Brain microvascular endothelial cell (primary cell): ENCODE results near the gene CNTNAP2.
A peak's percentile ranks its signal among the peaks of the same experiment; 100 is the strongest.
"Not testable (repeated sequence)": the region's sequence is repeated elsewhere in the genome, so short reads cannot be mapped to it uniquely, and the experiment has no call there.

Source experiments
- DNase-seq: peaks from one replicate; pipeline ENCODE4 v3.0.0-alpha.2; 2020
- H3K27ac ChIP-seq: fragments of 250-450 bp; sonication (Bioruptor Pico); 2 replicates; pipeline ENCODE4 v1.5.1; 2020; ENCODE audit warnings: mild to moderate bottlenecking, moderate library complexity
- H3K27me3 ChIP-seq: fragments of 250-450 bp; sonication (Bioruptor Pico); replicated peaks from 2 replicates; pipeline ENCODE4 v1.5.1; 2020; ENCODE audit warnings: mild to moderate bottlenecking
- H3K36me3 ChIP-seq: fragments of 250-450 bp; sonication (Bioruptor Pico); replicated peaks from 2 replicates; pipeline ENCODE4 v1.5.1; 2020; ENCODE audit warnings: mild to moderate bottlenecking
- H3K4me3 ChIP-seq: 2 replicates; pipeline ENCODE4 v1.5.1; 2011; ENCODE audit warnings: low read depth, mild to moderate bottlenecking, control low read depth, low read length, moderate library complexity
- in situ Hi-C: cut with HindIII; loops from 2 replicates; pipeline ENCODE4 v1.10.0; 2017; ENCODE audit warnings: low sequenced_read_pairs, low pct_ligation_motif_present
- TF ChIP-seq, protein P1 (sequence below): IDR thresholded peaks from 2 replicates; pipeline ENCODE4 v1.5.1; 2011; ENCODE audit warnings: low read depth, mild to moderate bottlenecking, moderate library complexity, low read length, control low read depth, inconsistent platforms; ENCODE audit errors: missing control alignments

Gene CNTNAP2

DNA sequence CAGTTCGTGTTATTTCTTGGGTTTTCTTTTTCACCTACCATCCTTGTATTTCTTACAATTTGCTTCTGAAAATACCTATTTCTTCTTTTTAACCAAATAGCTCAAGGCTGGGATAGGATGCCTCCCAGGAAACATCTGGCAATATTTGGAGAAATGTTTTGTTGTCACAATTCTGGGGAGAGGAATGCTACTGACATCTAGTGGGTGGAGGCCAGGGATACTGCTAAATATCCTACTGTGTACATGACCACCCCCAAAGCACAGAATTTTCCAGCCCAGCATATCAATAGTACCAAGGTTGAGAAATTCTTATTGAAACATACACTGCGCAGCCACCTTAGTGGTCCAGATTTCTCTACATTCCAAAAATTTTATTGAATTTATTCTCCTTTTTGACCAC is 55.5 kb downstream of the CNTNAP2 start:
- H3K4me3 ChIP-seq: no peak overlapping the region
- DNase-seq: peak; percentile 14
- TF ChIP-seq, protein P1, sequence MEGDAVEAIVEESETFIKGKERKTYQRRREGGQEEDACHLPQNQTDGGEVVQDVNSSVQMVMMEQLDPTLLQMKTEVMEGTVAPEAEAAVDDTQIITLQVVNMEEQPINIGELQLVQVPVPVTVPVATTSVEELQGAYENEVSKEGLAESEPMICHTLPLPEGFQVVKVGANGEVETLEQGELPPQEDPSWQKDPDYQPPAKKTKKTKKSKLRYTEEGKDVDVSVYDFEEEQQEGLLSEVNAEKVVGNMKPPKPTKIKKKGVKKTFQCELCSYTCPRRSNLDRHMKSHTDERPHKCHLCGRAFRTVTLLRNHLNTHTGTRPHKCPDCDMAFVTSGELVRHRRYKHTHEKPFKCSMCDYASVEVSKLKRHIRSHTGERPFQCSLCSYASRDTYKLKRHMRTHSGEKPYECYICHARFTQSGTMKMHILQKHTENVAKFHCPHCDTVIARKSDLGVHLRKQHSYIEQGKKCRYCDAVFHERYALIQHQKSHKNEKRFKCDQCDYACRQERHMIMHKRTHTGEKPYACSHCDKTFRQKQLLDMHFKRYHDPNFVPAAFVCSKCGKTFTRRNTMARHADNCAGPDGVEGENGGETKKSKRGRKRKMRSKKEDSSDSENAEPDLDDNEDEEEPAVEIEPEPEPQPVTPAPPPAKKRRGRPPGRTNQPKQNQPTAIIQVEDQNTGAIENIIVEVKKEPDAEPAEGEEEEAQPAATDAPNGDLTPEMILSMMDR: peak; percentile 35
- no peak overlapping the region for H3K27ac ChIP-seq
- H3K27me3 ChIP-seq: no peaks in the 10 kb centered on the region
- in situ Hi-C loops: no loop called here
- no peaks in the 10 kb centered on the region for H3K36me3 ChIP-seq

DNA sequence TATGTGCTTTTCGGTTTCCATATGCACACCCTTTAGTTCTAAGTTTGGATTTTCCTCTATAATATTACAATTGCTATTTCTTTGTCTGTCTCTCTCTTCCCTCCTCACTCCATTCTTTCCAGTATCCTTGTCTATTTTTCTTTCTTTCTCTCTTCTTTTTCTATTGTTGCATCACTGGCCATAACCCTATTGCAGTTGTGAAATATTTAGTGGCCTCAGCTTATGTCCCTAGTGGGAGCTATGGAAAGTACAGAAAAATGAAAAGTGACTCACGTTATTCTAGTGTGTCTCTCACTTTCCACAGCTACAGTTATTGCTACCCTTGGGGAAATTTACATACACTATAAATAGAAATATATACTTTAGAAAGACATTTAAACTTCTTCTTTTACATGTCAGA is 59.1 kb downstream of the CNTNAP2 start:
- no peak overlapping the region for H3K27ac ChIP-seq
- TF ChIP-seq, protein P1: peak; percentile 19
- no peaks in the 10 kb centered on the region for H3K27me3 ChIP-seq
- in situ Hi-C loops: no loop called here
- H3K36me3 ChIP-seq: no peaks in the 10 kb centered on the region
- H3K4me3 ChIP-seq: no peak overlapping the region
- peak; percentile 4 for DNase-seq

DNA sequence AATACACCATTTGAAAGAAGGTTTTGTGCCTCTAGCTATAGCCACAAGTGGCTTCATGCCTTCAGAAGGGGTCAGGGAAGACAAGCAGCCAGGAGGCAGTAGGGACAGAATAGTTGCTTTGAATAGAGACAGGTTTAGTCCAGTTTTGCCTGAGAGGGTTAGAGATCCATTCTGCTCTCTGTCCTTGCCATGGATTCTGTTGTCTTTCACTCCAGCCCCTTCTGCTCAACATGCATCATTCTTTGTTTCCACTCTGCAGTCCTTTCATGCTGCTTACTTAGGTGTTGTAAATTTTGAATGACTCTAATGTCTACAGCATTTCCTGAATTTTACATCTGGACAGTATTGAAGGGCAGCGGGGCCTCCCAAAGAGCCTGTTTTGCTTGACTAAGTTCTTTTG is 60.3 kb downstream of the CNTNAP2 start:
- no peak overlapping the region for H3K27ac ChIP-seq
- TF ChIP-seq, protein P1: no peak
- no peak for DNase-seq

DNA sequence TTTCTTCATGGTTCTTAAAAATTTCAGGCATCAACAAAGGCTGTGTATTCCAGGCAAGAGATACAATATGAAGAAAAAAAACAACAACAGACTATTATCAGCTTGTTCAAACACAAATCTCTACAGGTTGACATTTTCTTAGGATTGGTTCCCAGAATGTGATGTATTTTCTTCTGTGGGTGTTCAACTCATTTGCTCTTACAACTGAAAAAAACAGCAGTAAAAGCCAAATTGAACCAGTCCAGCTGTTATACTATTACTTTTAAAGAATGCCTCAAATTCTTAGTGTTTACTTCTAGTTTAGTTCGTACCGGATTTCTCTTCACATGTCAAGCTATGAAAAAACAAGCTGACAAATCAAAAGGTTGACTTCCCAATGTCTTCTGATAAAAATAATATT is 60.7 kb downstream of the CNTNAP2 start:
- Histone ChIP-seq H3K27ac (no peak overlapping the region), H3K27me3 (no peaks in the 10 kb centered on the region), H3K36me3 (no peaks in the 10 kb centered on the region), H3K4me3 (no peak overlapping the region)
- in situ Hi-C loops: no loop called here
- no peak for DNase-seq
- TF ChIP-seq, protein P1: no peak

More for the DNA sequence above, 60.3 kb downstream of the CNTNAP2 start:
- in situ Hi-C loops: no loop called here
- Histone ChIP-seq H3K36me3 (no peaks in the 10 kb centered on the region), H3K4me3 (no peak overlapping the region), H3K27me3 (no peaks in the 10 kb centered on the region)

DNA sequence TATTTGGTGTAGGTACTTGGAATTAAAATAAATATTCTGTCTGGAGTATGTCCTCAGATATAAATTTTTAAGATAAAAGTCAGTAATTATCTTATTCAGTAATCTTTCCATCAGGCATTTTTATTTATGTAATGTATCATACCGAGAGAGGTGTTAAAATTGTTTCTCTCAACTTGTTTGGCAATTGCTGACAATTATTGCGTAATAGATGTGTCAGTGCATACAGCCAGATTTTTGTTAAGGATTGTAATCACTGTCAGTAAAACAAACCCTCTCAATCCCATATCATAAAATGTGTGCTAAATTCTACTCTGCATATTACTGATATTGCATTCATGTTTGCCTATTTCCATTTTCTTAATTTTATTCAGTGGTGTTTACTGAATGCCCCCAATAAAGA is 69.2 kb downstream of the CNTNAP2 start:
- H3K36me3 ChIP-seq: no peaks in the 10 kb centered on the region
- in situ Hi-C loops: no loop called here
- H3K27me3 ChIP-seq: no peaks in the 10 kb centered on the region
- no peak overlapping the region for H3K4me3 ChIP-seq
- no peak for DNase-seq
- no peak overlapping the region for H3K27ac ChIP-seq
- TF ChIP-seq, protein P1: no peak

DNA sequence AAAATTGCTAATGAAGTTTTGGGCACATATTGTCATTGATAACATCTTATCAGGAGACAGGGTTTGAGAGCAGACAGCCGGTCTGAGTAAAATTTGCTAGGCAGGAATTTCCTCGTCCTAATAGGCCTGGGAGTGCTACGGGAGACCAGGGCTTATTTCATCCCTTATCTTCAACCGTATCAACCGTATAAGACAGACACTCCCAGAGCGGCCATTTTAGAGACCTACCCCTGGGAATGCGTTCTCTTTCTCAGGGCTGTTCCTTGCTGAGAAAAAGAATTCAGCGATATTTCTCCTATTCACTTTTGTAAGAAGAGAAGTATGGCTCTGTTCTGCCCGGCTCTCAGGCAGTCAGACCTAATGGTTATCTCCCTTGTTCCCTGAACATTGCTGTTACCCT is 74.8 kb downstream of the CNTNAP2 start:
- in situ Hi-C loops, H3K4me3 ChIP-seq, H3K27me3 ChIP-seq: not testable (repeated sequence)

More for the DNA sequence above, 74.8 kb downstream of the CNTNAP2 start:
- not testable (repeated sequence) for H3K27ac ChIP-seq, H3K36me3 ChIP-seq, DNase-seq
